ENCODE results near the gene TRABD2B.

Gene TRABD2B

DNA sequence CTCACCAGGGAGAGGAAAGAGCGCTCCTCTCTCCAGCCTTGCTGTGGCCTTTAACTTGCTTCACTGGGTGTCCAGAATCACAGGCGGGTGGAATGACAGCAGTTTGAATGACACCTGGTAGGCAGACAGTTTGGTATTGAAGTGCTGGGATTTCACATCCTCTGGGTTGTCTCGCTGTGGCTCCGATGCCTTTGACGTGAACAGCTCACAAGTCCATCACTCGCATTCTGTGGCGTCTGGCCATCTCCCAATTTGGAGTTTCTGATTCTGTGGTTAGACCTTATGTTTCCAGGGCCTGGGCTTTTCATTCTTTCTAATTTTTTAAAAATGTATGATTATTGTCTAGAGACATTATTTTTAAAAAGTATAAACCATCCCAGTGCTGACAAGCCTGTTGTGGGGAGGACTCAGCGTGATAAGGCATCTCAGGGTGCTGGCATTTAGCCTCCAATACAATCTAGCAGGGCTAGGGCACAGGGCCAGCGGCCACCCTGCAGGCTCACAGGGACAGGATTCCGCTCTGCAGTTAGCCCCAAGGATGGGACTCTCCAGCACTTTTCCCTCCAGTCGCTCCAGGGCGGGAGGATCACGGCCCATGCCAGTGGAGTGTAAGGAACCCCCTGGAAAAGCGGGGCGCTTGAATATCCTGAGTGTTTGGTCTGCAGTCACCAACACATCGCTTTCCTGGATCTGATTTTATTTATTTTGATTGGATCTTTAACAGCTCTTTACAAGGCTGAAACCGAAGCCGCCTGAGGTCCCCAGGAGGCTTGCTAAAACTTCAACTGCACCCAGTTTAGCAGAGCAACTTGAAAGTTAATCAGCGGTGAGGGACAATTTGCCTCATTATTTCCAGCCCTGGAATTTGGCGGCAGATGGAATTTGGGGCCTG is 178.3 kb downstream of the TRABD2B start:
- Histone ChIP-seq H3K9me3 (ENCODE audit: control insufficient read depth, low read length) (no peaks in the 10 kb centered on the region), H2BK12ac (ENCODE audit: low read length in 2 of 2) (no peak overlapping the region), H2AFZ (ENCODE audit: low read depth, low read length) (no peak overlapping the region), H3K36me3 (ENCODE audit: control insufficient read depth in 1 of 2, insufficient read depth in 2 of 2, low read depth in 1 of 2, low read length in 2 of 2) (no peaks in the 10 kb centered on the region), H3K14ac (ENCODE audit: low read length in 2 of 2) (peak overlapping the region in 1 of 2 experiments; percentile 7), H2BK15ac (ENCODE audit: low read depth, poor library complexity, severe bottlenecking) (no peak overlapping the region), H3K27me3 (ENCODE audit: control insufficient read depth in 1 of 2, insufficient read depth in 1 of 2, low read length in 2 of 2) (peaks cover 12 to 31% of the 10 kb centered on the region in 2 experiments), H3K4me3 (ENCODE audit: insufficient read depth in 1 of 2, low read depth in 1 of 2, low read length in 2 of 2) (no peak overlapping the region), H3K4me1 (ENCODE audit: control insufficient read depth, insufficient read depth, low read depth, low read length) (no peaks in the 10 kb centered on the region), H4K8ac (ENCODE audit: low read length) (no peak overlapping the region), H4K91ac (ENCODE audit: low read length) (no peak overlapping the region), H3K4me2 (ENCODE audit: low read length, poor library complexity, severe bottlenecking) (no peak overlapping the region), H3K18ac (ENCODE audit: low read depth in 1 of 2, low read length in 2 of 2) (no peak overlapping the region), H3K4ac (ENCODE audit: low read depth in 1 of 2, low read length in 2 of 2) (no peak overlapping the region), H2AK5ac (ENCODE audit: low read length, severe bottlenecking) (no peak overlapping the region), H3K9ac (ENCODE audit: low read length) (no peak overlapping the region), H3K79me1 (replicated peaks; ENCODE audit: low read length, poor library complexity, severe bottlenecking) (no peaks in the 10 kb centered on the region), H3K27ac (ENCODE audit: low read length, poor library complexity, severe bottlenecking) (no peak overlapping the region), H2BK5ac (ENCODE audit: low read depth, low read length, poor library complexity, severe bottlenecking) (no peak overlapping the region), H2BK120ac (ENCODE audit: low read depth, low read length) (no peak overlapping the region), H3K23ac (ENCODE audit: low read length in 2 of 2) (no peak overlapping the region)
- no peak for DNase-seq
- WGBS = 92% methylated on average over 20 of the region's 20 CpGs

DNA sequence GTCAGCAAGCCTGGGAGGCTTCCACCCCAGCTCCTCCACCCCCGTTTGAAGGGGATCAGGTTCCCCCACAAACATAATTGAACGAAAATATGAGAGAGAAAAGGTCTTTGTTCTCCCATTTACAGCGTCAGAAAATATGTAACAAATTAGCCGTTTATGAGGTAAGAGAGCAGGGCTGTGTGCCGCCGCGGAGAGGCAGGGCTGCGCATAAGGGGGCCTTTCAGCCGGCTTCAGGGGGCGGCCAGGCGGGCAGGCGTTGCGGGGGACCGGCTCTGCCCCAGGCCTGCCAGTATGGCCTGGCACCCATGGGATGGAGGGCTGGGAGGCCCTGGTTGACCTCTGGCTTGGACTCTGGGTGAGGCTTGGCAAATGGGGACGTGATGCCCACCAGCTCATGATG is 179.3 kb downstream of the TRABD2B start:
- Histone ChIP-seq H2BK5ac (ENCODE audit: low read depth, low read length, poor library complexity, severe bottlenecking) (no peak overlapping the region), H3K27ac (ENCODE audit: low read length, poor library complexity, severe bottlenecking) (no peak overlapping the region), H4K91ac (ENCODE audit: low read length) (peak overlapping the region; percentile 37), H2BK15ac (ENCODE audit: low read depth, poor library complexity, severe bottlenecking) (no peak overlapping the region), H4K8ac (ENCODE audit: low read length) (no peak overlapping the region), H3K36me3 (ENCODE audit: control insufficient read depth in 1 of 2, insufficient read depth in 2 of 2, low read depth in 1 of 2, low read length in 2 of 2) (no peaks in the 10 kb centered on the region), H3K4me1 (ENCODE audit: control insufficient read depth, insufficient read depth, low read depth, low read length) (no peaks in the 10 kb centered on the region), H3K9me3 (ENCODE audit: control insufficient read depth, low read length) (no peaks in the 10 kb centered on the region), H3K9ac (ENCODE audit: low read length) (no peak overlapping the region), H3K4ac (ENCODE audit: low read depth in 1 of 2, low read length in 2 of 2) (no peak overlapping the region), H3K79me1 (replicated peaks; ENCODE audit: low read length, poor library complexity, severe bottlenecking) (no peaks in the 10 kb centered on the region), H3K27me3 (ENCODE audit: control insufficient read depth in 1 of 2, insufficient read depth in 1 of 2, low read length in 2 of 2) (peaks cover 12 to 35% of the 10 kb centered on the region in 2 experiments), H2BK120ac (ENCODE audit: low read depth, low read length) (no peak overlapping the region), H3K4me3 (ENCODE audit: insufficient read depth in 1 of 2, low read depth in 1 of 2, low read length in 2 of 2) (no peak overlapping the region), H2AK5ac (ENCODE audit: low read length, severe bottlenecking) (no peak overlapping the region), H3K23ac (ENCODE audit: low read length in 2 of 2) (no peak overlapping the region), H3K4me2 (ENCODE audit: low read length, poor library complexity, severe bottlenecking) (no peak overlapping the region), H2BK12ac (ENCODE audit: low read length in 2 of 2) (no peak overlapping the region), H2AFZ (ENCODE audit: low read depth, low read length) (no peak overlapping the region), H3K18ac (ENCODE audit: low read depth in 1 of 2, low read length in 2 of 2) (no peak overlapping the region), H3K14ac (ENCODE audit: low read length in 2 of 2) (no peak overlapping the region)
- 92% methylated on average over 14 of the region's 15 CpGs for WGBS
- DNase-seq = no peak

DNA sequence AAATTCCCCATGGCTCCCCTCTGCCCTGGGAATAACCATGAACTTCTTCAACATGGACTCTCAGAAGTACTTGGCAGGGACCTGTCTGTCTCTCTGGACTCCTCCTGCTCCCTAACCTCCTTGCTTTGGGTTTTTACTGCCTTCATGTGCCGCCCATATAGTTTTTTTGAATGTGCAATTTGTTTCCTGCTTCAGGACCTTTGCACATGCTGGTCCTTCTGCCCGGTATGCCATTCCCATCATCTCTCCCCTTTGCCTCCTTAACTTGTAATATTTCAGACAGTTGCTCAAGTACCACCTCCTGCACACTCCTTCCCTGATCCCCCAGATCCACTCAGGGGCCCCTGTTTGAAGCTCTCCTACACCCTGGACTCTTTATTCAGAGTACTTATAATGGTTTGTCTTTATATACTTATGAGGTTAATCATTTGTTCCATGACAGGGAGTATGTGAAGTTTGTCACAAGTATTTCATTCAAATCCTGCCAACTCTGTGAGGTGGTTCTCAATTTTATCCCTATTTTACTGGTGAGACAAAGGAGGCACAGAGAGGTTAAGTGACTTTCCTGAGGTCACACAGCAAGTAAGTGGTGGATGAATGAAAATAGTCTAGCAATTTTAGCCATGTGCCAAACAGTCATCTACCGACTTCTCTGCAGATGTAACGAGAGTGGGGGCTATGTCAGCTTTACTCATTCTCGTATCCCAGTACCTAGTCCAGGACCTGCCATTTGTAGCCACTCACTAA is 180.7 kb downstream of the TRABD2B start:
- Histone ChIP-seq H3K9ac (ENCODE audit: low read length) (no peak overlapping the region), H2BK12ac (ENCODE audit: low read length in 2 of 2) (no peak overlapping the region), H3K4me1 (ENCODE audit: control insufficient read depth, insufficient read depth, low read depth, low read length) (no peaks in the 10 kb centered on the region), H3K14ac (ENCODE audit: low read length in 2 of 2) (no peak overlapping the region), H3K4ac (ENCODE audit: low read depth in 1 of 2, low read length in 2 of 2) (no peak overlapping the region), H2AFZ (ENCODE audit: low read depth, low read length) (no peak overlapping the region), H4K8ac (ENCODE audit: low read length) (no peak overlapping the region), H4K91ac (ENCODE audit: low read length) (no peak overlapping the region), H2BK5ac (ENCODE audit: low read depth, low read length, poor library complexity, severe bottlenecking) (no peak overlapping the region), H3K4me2 (ENCODE audit: low read length, poor library complexity, severe bottlenecking) (no peak overlapping the region), H3K23ac (ENCODE audit: low read length in 2 of 2) (no peak overlapping the region), H3K9me3 (ENCODE audit: control insufficient read depth, low read length) (no peaks in the 10 kb centered on the region), H3K79me1 (replicated peaks; ENCODE audit: low read length, poor library complexity, severe bottlenecking) (no peaks in the 10 kb centered on the region), H3K27ac (ENCODE audit: low read length, poor library complexity, severe bottlenecking) (no peak overlapping the region), H2BK15ac (ENCODE audit: low read depth, poor library complexity, severe bottlenecking) (no peak overlapping the region), H3K4me3 (ENCODE audit: insufficient read depth in 1 of 2, low read depth in 1 of 2, low read length in 2 of 2) (no peak overlapping the region), H3K36me3 (ENCODE audit: control insufficient read depth in 1 of 2, insufficient read depth in 2 of 2, low read depth in 1 of 2, low read length in 2 of 2) (no peaks in the 10 kb centered on the region), H2BK120ac (ENCODE audit: low read depth, low read length) (no peak overlapping the region), H3K27me3 (ENCODE audit: control insufficient read depth in 1 of 2, insufficient read depth in 1 of 2, low read length in 2 of 2) (peaks cover 13 to 37% of the 10 kb centered on the region in 2 experiments), H2AK5ac (ENCODE audit: low read length, severe bottlenecking) (no peak overlapping the region), H3K18ac (ENCODE audit: low read depth in 1 of 2, low read length in 2 of 2) (no peak overlapping the region)
- no peak for DNase-seq
- 81% methylated on average over 5 of the region's 5 CpGs for WGBS
